ENCODE results near the gene OR10G3.
A peak's percentile ranks its signal among the peaks of the same experiment; 100 is the strongest.

The OR10G3 gene

GRCh38 chr14:21535545-21536417 is 44.1 kb downstream of the OR10G3 start:
- DNase-seq, result no peak

- no peak for DNase-seq
Measured at GRCh38 chr14:21534576-21534975, 45.3 kb downstream of the OR10G3 start.

GRCh38 chr14:21533294-21533693 is 46.6 kb downstream of the OR10G3 start:
- no peak for DNase-seq

GRCh38 chr14:21529515-21529914 is 50.4 kb downstream of the OR10G3 start:
- no peak for DNase-seq

- no peak for DNase-seq
Measured at GRCh38 chr14:21528381-21529348, 51.2 kb downstream of the OR10G3 start.

- DNase-seq, result no peak
Measured at GRCh38 chr14:21527318-21527679, 52.6 kb downstream of the OR10G3 start.

- DNase-seq, result no peak
Measured at GRCh38 chr14:21526672-21527317, 53.1 kb downstream of the OR10G3 start.

- peak; percentile 77 for DNase-seq
Measured at GRCh38 chr14:21525962-21526671, 53.8 kb downstream of the OR10G3 start, which contains the start of gene SALL2. Gene SALL2 (minus strand): TSS chr14:21526346. CDS start chr14:21526127, 219 bp downstream.

- DNase-seq, result no peak
Measured at GRCh38 chr14:21525571-21525961, 54.3 kb downstream of the OR10G3 start.

GRCh38 chr14:21524575-21525490 is 55.0 kb downstream of the OR10G3 start:
- DNase-seq, result no peak

GRCh38 chr14:21523203-21523602 is 56.7 kb downstream of the OR10G3 start:
- DNase-seq, result no peak

GRCh38 chr14:21521501-21521900 is 58.4 kb downstream of the OR10G3 start:
- no peak for DNase-seq

- DNase-seq, result no peak
Measured at GRCh38 chr14:21520767-21521166, 59.1 kb downstream of the OR10G3 start.

GRCh38 chr14:21518725-21519124 is 61.2 kb downstream of the OR10G3 start:
- DNase-seq, result no peak

Measured in activated CD4-positive, alpha-beta T cell treated with anti-CD3 and anti-CD28 coated beads for 48 hours (primary cell).